ENCODE results near the gene SMG6. TPM values are rescaled to one million over a fixed set of nuclear protein-coding genes. Genes with fewer than 3 reads are reported as not detected.

SMG6 gene
- total and polyA plus RNA-seq, 2 of the 8 experiments (the other 6 are each of a cell fraction or from before 2014, with no cell fraction given), result 18.5 to 25.2 TPM

DNA sequence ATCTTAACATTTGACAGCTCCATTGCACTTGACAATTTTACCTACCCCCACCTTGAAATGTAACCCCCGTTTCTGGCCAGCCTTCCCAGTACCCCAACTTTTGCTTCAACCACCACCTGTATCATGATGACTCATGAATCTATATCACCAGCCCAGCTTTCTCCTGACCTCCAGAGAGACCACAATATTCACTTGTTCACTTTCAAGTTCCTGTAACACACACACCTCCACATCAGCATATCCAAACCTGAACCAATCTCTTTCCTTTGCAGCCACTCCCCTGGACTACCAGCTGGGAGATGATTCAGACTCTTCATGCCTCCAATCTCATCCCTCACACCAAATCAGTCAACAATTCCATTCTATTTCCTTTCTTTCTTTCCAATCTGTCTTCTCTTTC is 8.0 kb downstream of the SMG6 start:
- 93% methylated on average over 1 of the region's 1 CpG; no CpG with 5 or more reads in 1 of the 2 experiments for WGBS, 2 experiments (ENCODE audit: extremely low coverage in 1 of 2, insufficient coverage in 1 of 2, insufficient read length in 1 of 2, insufficient replicate concordance in 2 of 2, low coverage in 1 of 2, low lambda C conversion rate in 2 of 2, missing lambda C conversion rate in 1 of 2)
- Histone ChIP-seq H2AK5ac (ENCODE audit: low read depth, low read length) (no peak overlapping the region), H3K27me3 (replicated peaks in 1 of 4; ENCODE audit: control insufficient read depth in 3 of 4, extremely low read depth in 1 of 4, insufficient read depth in 3 of 4, low read length in 3 of 4) (no peaks in the 10 kb centered on the region), H3K9me3 (ENCODE audit: insufficient read depth in 2 of 2, low read depth in 1 of 2, low read length in 1 of 2) (no peaks in the 10 kb centered on the region), H3K56ac (replicated peaks; ENCODE audit: insufficient read length, low read depth, low read length) (no peak overlapping the region), H4K5ac (ENCODE audit: insufficient read length, low read depth, low read length) (no peak overlapping the region), H2BK12ac (ENCODE audit: low read depth, low read length) (no peak overlapping the region), H3K9ac (replicated peaks in 1 of 4; ENCODE audit: extremely low read depth in 1 of 4, low read depth in 3 of 4, low read length in 3 of 4) (no peak overlapping the region), H3K4me1 (replicated peaks in 1 of 4; ENCODE audit: control insufficient read depth in 3 of 4, insufficient read depth in 4 of 4, low read length in 3 of 4) (no peaks in the 10 kb centered on the region), H2BK5ac (ENCODE audit: low read depth, low read length) (no peak overlapping the region), H2BK120ac (replicated peaks; ENCODE audit: low read depth, low read length) (no peak overlapping the region), H4K91ac (replicated peaks; ENCODE audit: insufficient read length, low read length) (no peak overlapping the region), H3K4me2 (ENCODE audit: insufficient read depth in 1 of 2, low read depth in 2 of 2, low read length in 2 of 2) (no peak overlapping the region), H2BK15ac (ENCODE audit: low read length) (no peak overlapping the region), H3K36me3 (ENCODE audit: control insufficient read depth in 2 of 4, insufficient read depth in 4 of 4, low read length in 3 of 4) (peaks cover 11 to 48% (median 28%) of the 10 kb centered on the region in 4 experiments; a peak in 7 of 8 replicates), H3K4me3 (ENCODE audit: extremely low read depth in 1 of 4, insufficient read depth in 2 of 4, low read depth in 3 of 4, low read length in 4 of 4) (no peak overlapping the region), H2AFZ (ENCODE audit: low read length) (no peak overlapping the region), H4K20me1 (replicated peaks in 1 of 2; ENCODE audit: control insufficient read depth in 1 of 2, insufficient read depth in 2 of 2, low read length in 2 of 2) (peaks cover 8 to 10% of the 10 kb centered on the region in 2 experiments), H3K4ac (replicated peaks; ENCODE audit: insufficient read length, low read depth, low read length) (no peak overlapping the region), H3K18ac (ENCODE audit: extremely low read depth, low read length) (no peak overlapping the region), H3K79me1 (ENCODE audit: low read depth, low read length) (peaks cover 6% of the 10 kb centered on the region; the same call in 1 of the 2 replicates), H4K8ac (ENCODE audit: extremely low read depth, insufficient read depth, low read length) (no peak overlapping the region), H3K14ac (ENCODE audit: insufficient read length) (no peak overlapping the region), H3K79me2 (ENCODE audit: control insufficient read depth in 1 of 2, insufficient read depth in 2 of 2, low read length in 2 of 2) (peaks cover 0 to 9% of the 10 kb centered on the region in 2 experiments; a peak in 1 of 4 replicates), H3K23ac (ENCODE audit: insufficient read length) (no peak overlapping the region), H2BK20ac (ENCODE audit: low read length) (no peak overlapping the region), H3K27ac (ENCODE audit: low read depth, low read length) (no peak overlapping the region), H3K23me2 (ENCODE audit: low read depth, low read length) (peaks cover 2% of the 10 kb centered on the region; the same call in 1 of the 2 replicates)
- ChIA-PET CTCF (ENCODE audit: partially characterized antibody) (interaction anchor here (0.7 to 1.6 kb wide), 4 partner anchors 13 to 240 kb away, joined by 3 to 7 read pairs (median 6); partner anchors contain the start of gene HIC1), POLR2A (ENCODE audit: partially characterized antibody) (interaction anchor here (0.5 to 1.5 kb wide), 4 partner anchors 8 to 428 kb away, joined by 3 to 4 read pairs (median 3); partner anchors contain the start of genes SMG6 and SRR)
- DNase-seq (ENCODE audit: low read depth in 1 of 2, low spot score in 2 of 2), result no peak
- FAIRE-seq, result no peak
- TF ChIP-seq FOSL1 (IDR thresholded peaks at IDR 0.05; ENCODE audit: insufficient read depth, low read depth, low read length) (no peak), TAF1 (IDR thresholded peaks at IDR 0.05; ENCODE audit: low read depth, low read length) (no peak), ASH2L (IDR thresholded peaks at IDR 0.05; ENCODE audit: low read length) (no peak), JUN (IDR thresholded peaks at IDR 0.05; ENCODE audit: low read depth, low read length) (no peak), SIRT6 (IDR thresholded peaks at IDR 0.05; ENCODE audit: low read length) (no peak), BRCA1 (IDR thresholded peaks at IDR 0.05; ENCODE audit: low read depth, low read length) (no peak), RNF2 (IDR thresholded peaks at IDR 0.05; ENCODE audit: borderline replicate concordance, low read depth, low read length, missing control alignments, poor library complexity, severe bottlenecking) (no peak), NANOG (IDR thresholded peaks at IDR 0.05; ENCODE audit: insufficient read depth, low read depth, low read length, poor library complexity, severe bottlenecking) (no peak), GTF2F1 (IDR thresholded peaks at IDR 0.05; ENCODE audit: borderline replicate concordance, low read depth, low read length) (no peak), GABPA (IDR thresholded peaks at IDR 0.05; ENCODE audit: borderline replicate concordance, insufficient read depth, low read length) (no peak)
- TF ChIP-seq, protein P1, sequence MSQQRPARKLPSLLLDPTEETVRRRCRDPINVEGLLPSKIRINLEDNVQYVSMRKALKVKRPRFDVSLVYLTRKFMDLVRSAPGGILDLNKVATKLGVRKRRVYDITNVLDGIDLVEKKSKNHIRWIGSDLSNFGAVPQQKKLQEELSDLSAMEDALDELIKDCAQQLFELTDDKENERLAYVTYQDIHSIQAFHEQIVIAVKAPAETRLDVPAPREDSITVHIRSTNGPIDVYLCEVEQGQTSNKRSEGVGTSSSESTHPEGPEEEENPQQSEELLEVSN (IDR thresholded peaks at IDR 0.05), result no peak
- TF ChIP-seq, protein P2, sequence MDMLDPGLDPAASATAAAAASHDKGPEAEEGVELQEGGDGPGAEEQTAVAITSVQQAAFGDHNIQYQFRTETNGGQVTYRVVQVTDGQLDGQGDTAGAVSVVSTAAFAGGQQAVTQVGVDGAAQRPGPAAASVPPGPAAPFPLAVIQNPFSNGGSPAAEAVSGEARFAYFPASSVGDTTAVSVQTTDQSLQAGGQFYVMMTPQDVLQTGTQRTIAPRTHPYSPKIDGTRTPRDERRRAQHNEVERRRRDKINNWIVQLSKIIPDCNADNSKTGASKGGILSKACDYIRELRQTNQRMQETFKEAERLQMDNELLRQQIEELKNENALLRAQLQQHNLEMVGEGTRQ (IDR thresholded peaks at IDR 0.05; ENCODE audit: low read length), result no peak
